NCI-H748 (cell line): ENCODE results near the gene ZNF398.
A peak's percentile ranks its signal among the peaks of the same experiment; 100 is the strongest.

Experiments
- DNase-seq: peaks from one replicate; lab custom pipeline; 2025; ENCODE audit not compliant: unreplicated experiment; lab: John Stamatoyannopoulos, UW

ZNF398 gene

GRCh38 chr7:149195180-149196150 lies 48.2 kb downstream of the ZNF398 start, which contains the start of gene ZNF282:
Gene ZNF282, plus strand, starts transcription at chr7:149195546. Its CDS starts 44 bp downstream, at chr7:149195590.
- DNase-seq: peak; percentile 93

- no peak for DNase-seq
Measured at GRCh38 chr7:149196151-149196704, 49.0 kb downstream of the ZNF398 start.

- DNase-seq: no peak
Measured at GRCh38 chr7:149196705-149197171, 49.5 kb downstream of the ZNF398 start.

- no peak for DNase-seq
Measured at GRCh38 chr7:149197675-149198074, 50.4 kb downstream of the ZNF398 start.

GRCh38 chr7:149198161-149198816 lies 51.0 kb downstream of the ZNF398 start:
- no peak for DNase-seq

GRCh38 chr7:149199234-149199995 lies 52.2 kb downstream of the ZNF398 start:
- DNase-seq: no peak

GRCh38 chr7:149202831-149203231 lies 55.6 kb downstream of the ZNF398 start:
- no peak for DNase-seq

GRCh38 chr7:149205690-149206381 lies 58.6 kb downstream of the ZNF398 start:
- DNase-seq: no peak

GRCh38 chr7:149207324-149208035 lies 60.2 kb downstream of the ZNF398 start:
- no peak for DNase-seq

GRCh38 chr7:149209518-149210269 lies 62.4 kb downstream of the ZNF398 start:
- DNase-seq: peak; percentile 45

- DNase-seq: no peak
Measured at GRCh38 chr7:149210551-149210950, 63.3 kb downstream of the ZNF398 start.

GRCh38 chr7:149214020-149214720 lies 66.9 kb downstream of the ZNF398 start:
- no peak for DNase-seq

- no peak for DNase-seq
Measured at GRCh38 chr7:149216402-149216801, 69.1 kb downstream of the ZNF398 start.

- no peak for DNase-seq
Measured at GRCh38 chr7:149217570-149217969, 70.3 kb downstream of the ZNF398 start.

- DNase-seq: no peak
Measured at GRCh38 chr7:149218469-149219420, 71.5 kb downstream of the ZNF398 start.

- DNase-seq: no peak
Measured at GRCh38 chr7:149220534-149220933, 73.3 kb downstream of the ZNF398 start.

- no peak for DNase-seq
Measured at GRCh38 chr7:149223176-149223575, 75.9 kb downstream of the ZNF398 start.
